K562 (cell line): Measurements from ENCODE around the gene DHDH. TPM values are rescaled to one million over a fixed set of nuclear protein-coding genes. Genes with fewer than 3 reads are reported as not detected.
A peak's percentile ranks its signal among the peaks of the same experiment; 100 is the strongest.

Experiments used
- BDP1 ChIP-seq: IDR thresholded peaks from 3 replicates; pipeline ENCODE4 v1.6.1; 2011; ENCODE audit not compliant: insufficient read length, insufficient read depth
- CTBP1 ChIP-seq: fragments of 450-650 bp; IDR thresholded peaks from 2 replicates; pipeline ENCODE4 v1.6.1; 2016; ENCODE audit warnings: borderline replicate concordance
- EP400 ChIP-seq: fragments of 450-650 bp; IDR thresholded peaks from 2 replicates; pipeline ENCODE4 v1.6.1; 2017; ENCODE audit warnings: antibody characterized with exemption, mild to moderate bottlenecking, moderate library complexity
- FOXK2 ChIP-seq, 2 experiments: fragments of 450-650 bp; IDR thresholded peaks in 1 of 2; conservative IDR thresholded peaks in 1 of 2; 2 replicates each; pipeline ENCODE4 v1.6.1; 2016; ENCODE audit warnings: low read depth in 2 of 2, mild to moderate bottlenecking in 1 of 2
- GABPB2 ChIP-seq: fragments of 250-450 bp; sonication (Bioruptor Pico); conservative IDR thresholded peaks from 2 replicates; pipeline ENCODE4 v1.5.1; 2021; ENCODE audit warnings: mild to moderate bottlenecking
- GTF2F1 ChIP-seq: IDR thresholded peaks from 2 replicates; pipeline ENCODE4 v1.6.1; 2011; ENCODE audit warnings: low read depth, low read length, improper control_type of control experiment
- HMBOX1 ChIP-seq: sonication (generic); IDR thresholded peaks from 2 replicates; pipeline ENCODE4 v1.6.1; 2016
- HNRNPK ChIP-seq: fragments of 200-400 bp; formaldehyde crosslinking; IDR thresholded peaks from one replicate; pipeline ENCODE4 v1.6.1; 2018; ENCODE audit warnings: mild to moderate bottlenecking, low read depth, low read length; ENCODE audit not compliant: poor library complexity, severe bottlenecking
- NFYB ChIP-seq: IDR thresholded peaks from 2 replicates; pipeline ENCODE4 v1.6.1; 2011; ENCODE audit warnings: mild to moderate bottlenecking, moderate library complexity; ENCODE audit not compliant: insufficient read length; ENCODE audit errors: extremely low read depth
- NONO ChIP-seq, 2 experiments: fragments of 200-400 bp in 1 of 2; fragments of 450-650 bp in 1 of 2; formaldehyde crosslinking in 1 of 2; IDR thresholded peaks; 2 replicates each; pipeline ENCODE4 v1.6.1; 2017; ENCODE audit warnings: low read depth in 2 of 2, mild to moderate bottlenecking in 2 of 2, moderate library complexity in 2 of 2, low read length in 1 of 2
- RFX7 ChIP-seq: fragments of 250-450 bp; sonication (Bioruptor Pico); IDR thresholded peaks from 2 replicates; pipeline ENCODE4 v1.5.1; 2021; ENCODE audit warnings: mild to moderate bottlenecking
- RNF219 ChIP-seq: fragments of 250-450 bp; sonication (Bioruptor Pico); IDR thresholded peaks from 2 replicates; pipeline ENCODE4 v1.5.0; 2022; ENCODE audit warnings: mild to moderate bottlenecking
- SMAD3 ChIP-seq: fragments of 450-650 bp; formaldehyde crosslinking; conservative IDR thresholded peaks from 2 replicates; pipeline ENCODE4 v1.4.0; 2020; ENCODE audit warnings: mild to moderate bottlenecking
- SMARCC2 ChIP-seq: fragments of 450-650 bp; IDR thresholded peaks from 2 replicates; pipeline ENCODE4 v1.6.1; 2017; ENCODE audit warnings: antibody characterized with exemption, moderate library complexity, mild to moderate bottlenecking, low read depth
- SPI1 ChIP-seq: IDR thresholded peaks from 2 replicates; pipeline ENCODE4 v1.6.1; 2011; ENCODE audit warnings: low read depth, low read length, control low read depth, borderline replicate concordance
- TAF1 ChIP-seq: IDR thresholded peaks from 2 replicates; pipeline ENCODE4 v1.6.1; 2011; ENCODE audit warnings: mild to moderate bottlenecking, low read length, moderate library complexity; ENCODE audit not compliant: insufficient read depth, control insufficient read depth, severe bottlenecking; ENCODE audit errors: extremely low read depth
- TAF9B ChIP-seq: fragments of 450-650 bp; IDR thresholded peaks from 2 replicates; pipeline ENCODE4 v1.6.1; 2018; ENCODE audit warnings: mild to moderate bottlenecking; ENCODE audit not compliant: partially characterized antibody
- TARDBP ChIP-seq: fragments of 450-650 bp; IDR thresholded peaks from 2 replicates; pipeline ENCODE4 v1.6.1; 2016
- TCFL5 ChIP-seq: fragments of 250-450 bp; sonication (Bioruptor Pico); conservative IDR thresholded peaks from 2 replicates; pipeline ENCODE4 v1.6.1; 2021; ENCODE audit warnings: mild to moderate bottlenecking, moderate library complexity, matching md5 sums
- ZBTB17 ChIP-seq: fragments of 450-650 bp; formaldehyde crosslinking; IDR thresholded peaks from 2 replicates; pipeline ENCODE4 v1.4.0; 2020; ENCODE audit warnings: mild to moderate bottlenecking
- ZNF217 ChIP-seq: sonication (generic); formaldehyde crosslinking; IDR thresholded peaks from 2 replicates; pipeline ENCODE4 v1.8.0; 2022; ENCODE audit warnings: mild to moderate bottlenecking, missing genetic modification reagents
- ZNF347 ChIP-seq: fragments of 450-650 bp; formaldehyde crosslinking; IDR thresholded peaks from 2 replicates; pipeline ENCODE4 v1.4.0; 2020; ENCODE audit warnings: low read depth, mild to moderate bottlenecking, moderate library complexity
- ZNF75A ChIP-seq: fragments of 450-650 bp; formaldehyde crosslinking; IDR thresholded peaks from 2 replicates; pipeline ENCODE4 v1.4.0; 2020; ENCODE audit warnings: mild to moderate bottlenecking
- ZNF79 ChIP-seq: fragments of 250-450 bp; sonication (Bioruptor Pico); IDR thresholded peaks from 2 replicates; pipeline ENCODE4 v1.4.0; 2020; ENCODE audit warnings: low read depth, mild to moderate bottlenecking, moderate library complexity
- ZZZ3 ChIP-seq: fragments of 450-650 bp; IDR thresholded peaks from 2 replicates; pipeline ENCODE4 v1.6.1; 2016; ENCODE audit warnings: antibody characterized with exemption, mild to moderate bottlenecking, moderate library complexity
- polyA plus RNA-seq, 8 experiments: library from polyadenylated mRNA; depleted of rRNA in 4 of 8; stranded (reverse) in 5 of 8; unstranded in 3 of 8; fragments of >200 nt; fragmentation: Nextera tagmentation in 2 of 8; fragmentation: Illumina TruSeq in 1 of 8; extraction: Ambion mirVana in 2 of 8; extraction: Trizol in 1 of 8; gene quantifications; 2 replicates each; pipeline versions ENCODE4 v1.2.1 to v1.2.3, GENCODE V29; 2011 to 2014; ENCODE audit warnings: inconsistent platforms in 1 of 8, missing spikeins in 1 of 8
- total RNA-seq, 7 experiments: library from RNA; depleted of rRNA in 6 of 7; stranded (reverse); fragments of >200 nt in 6 of 7; fragmentation: Illumina TruSeq in 2 of 7; extraction: Trizol in 2 of 7; gene quantifications; 2 replicates each; pipeline versions ENCODE4 v1.2.1 to v1.2.3, GENCODE V29; 2011 to 2021; ENCODE audit warnings: low replicate concordance in 1 of 7

The DHDH gene
- total and polyA plus RNA-seq, 9 of the 15 experiments (the other 6 are each of a cell fraction or from before 2014, with no cell fraction given): 0.37 to 1.9 (median 0.87) TPM

GRCh38 chr19:48954595-48955307, 21.3 kb downstream of the DHDH start, which contains the start of gene BAX (continued):
- TF ChIP-seq EP400 (peak; percentile 70; the same call in 1 of the 2 replicates), ZNF79 (CRISPR knock-in tag) (no peak), RNF219 (0 out of 2 replicates have a peak, but pooled peaks have one; percentile 54), ZNF75A (CRISPR knock-in tag) (no peak), ZZZ3 (no peak), HNRNPK (no peak), SMAD3 (CRISPR knock-in tag) (no peak; the same call in 1 of the 2 replicates), CTBP1 (peak; percentile 94), NONO (IDR thresholded peaks at IDR 0.05; ENCODE audit: low read depth in 2 of 2, low read length in 1 of 2) (peak in 1 of 2 experiments; percentile 62; a peak in 1 of 4 replicates), TAF1 (peak; percentile 59), TCFL5 (CRISPR knock-in tag) (no peak), TAF9B (peak; percentile 48), RFX7 (CRISPR knock-in tag) (no peak), ZBTB17 (no peak), ZNF347 (no peak), GTF2F1 (peak; percentile 90; the same call in 1 of the 2 replicates), HMBOX1 (no peak), SPI1 (peak; percentile 35; the same call in 1 of the 2 replicates), NFYB (peak; percentile 53), BDP1 (no peak), GABPB2 (CRISPR knock-in tag) (no peak), TARDBP (peak; percentile 70; the same call in 1 of the 2 replicates), ZNF217 (CRISPR knock-in tag) (no peak), SMARCC2 (no peak), FOXK2 (conservative IDR thresholded peaks at IDR 0.05 in 1 of 2, IDR thresholded peaks at IDR 0.05 in 1 of 2; ENCODE audit: low read depth in 2 of 2) (peak; percentile 48 to 96; a peak in 2 of 4 replicates)
